ENCODE results near the gene VEPH1. TPM values are rescaled to one million over a fixed set of nuclear protein-coding genes. Genes with fewer than 3 reads are reported as not detected.

VEPH1 gene
- total RNA-seq, 1 donor = 152 TPM

- no peak overlapping the region for H3K4me3 ChIP-seq (ENCODE audit: low read depth, low read length)
- DNase-seq (ENCODE audit: low read depth) = no peak
- TF ChIP-seq CTCF (IDR thresholded peaks at IDR 0.05; ENCODE audit: insufficient read depth, low read length) = no peak
Observed at GRCh38 chr3:157225001-157225400, 278.2 kb downstream of the VEPH1 start.

GRCh38 chr3:157220883-157221282, 282.3 kb downstream of the VEPH1 start:
- H3K4me3 ChIP-seq (ENCODE audit: low read depth, low read length) = no peak overlapping the region
- no peak for DNase-seq (ENCODE audit: low read depth)
- no peak for TF ChIP-seq CTCF (IDR thresholded peaks at IDR 0.05; ENCODE audit: insufficient read depth, low read length)

GRCh38 chr3:157220211-157220610, 283.0 kb downstream of the VEPH1 start:
- no peak for TF ChIP-seq CTCF (IDR thresholded peaks at IDR 0.05; ENCODE audit: insufficient read depth, low read length)
- no peak overlapping the region for H3K4me3 ChIP-seq (ENCODE audit: low read depth, low read length)
- no peak for DNase-seq (ENCODE audit: low read depth)

- no peak for DNase-seq (ENCODE audit: low read depth)
- no peak overlapping the region for H3K4me3 ChIP-seq (ENCODE audit: low read depth, low read length)
- TF ChIP-seq CTCF (IDR thresholded peaks at IDR 0.05; ENCODE audit: insufficient read depth, low read length) = no peak
Observed at GRCh38 chr3:157219215-157219614, 284.0 kb downstream of the VEPH1 start.

Other genes starting within 250 kb of the VEPH1 start
- 175 and 216 TPM in 2 replicates for gene PTX3, start 66.6 kb downstream of the VEPH1 start, total RNA-seq (ENCODE audit: low replicate concordance)